Trophoblast cell (in vitro differentiated cells and primary cell): ENCODE measurements around the gene KIF5C.

ENCODE experiments used
- DNase-seq, 2 donors: peaks; one replicate each; pipeline ENCODE4 v3.0.0-alpha.2; 2016
- H2AFZ ChIP-seq: 2 replicates; pipeline ENCODE4 v1.6.1; 2013; ENCODE audit warnings: low read length, moderate library complexity, mild to moderate bottlenecking; ENCODE audit not compliant: insufficient read depth, poor library complexity
- H2AK5ac ChIP-seq: 2 replicates; pipeline ENCODE4 v1.6.1; 2013; ENCODE audit warnings: mild to moderate bottlenecking, low read length
- H2BK120ac ChIP-seq: 2 replicates; pipeline ENCODE4 v1.6.1; 2013; ENCODE audit warnings: low read length, mild to moderate bottlenecking, moderate library complexity; ENCODE audit not compliant: insufficient read depth, poor library complexity
- H2BK12ac ChIP-seq: 2 replicates; pipeline ENCODE4 v1.6.1; 2013; ENCODE audit warnings: mild to moderate bottlenecking, low read length, moderate library complexity
- H2BK5ac ChIP-seq: 2 replicates; pipeline ENCODE4 v1.6.1; 2013; ENCODE audit warnings: low read length, low read depth, moderate library complexity, mild to moderate bottlenecking; ENCODE audit not compliant: poor library complexity
- H3K14ac ChIP-seq: 2 replicates; pipeline ENCODE4 v1.6.1; 2013; ENCODE audit warnings: mild to moderate bottlenecking, low read length
- H3K18ac ChIP-seq: 2 replicates; pipeline ENCODE4 v1.6.1; 2013; ENCODE audit warnings: mild to moderate bottlenecking, low read length
- H3K23ac ChIP-seq: 2 replicates; pipeline ENCODE4 v1.6.1; 2013; ENCODE audit warnings: low read length
- H3K27ac ChIP-seq: 2 replicates; pipeline ENCODE4 v1.5.1; 2013; ENCODE audit warnings: low read depth, mild to moderate bottlenecking, inconsistent platforms, low read length, moderate library complexity
- H3K27me3 ChIP-seq: 2 replicates; pipeline ENCODE4 v1.6.1; 2013; ENCODE audit warnings: inconsistent platforms, mild to moderate bottlenecking, low read length, moderate library complexity; ENCODE audit not compliant: insufficient read depth
- H3K36me3 ChIP-seq, 2 experiments: 1 replicate in 1 of 2; 2 replicates in 1 of 2; pipeline ENCODE4 v1.6.1; 2013; ENCODE audit warnings: low read length in 2 of 2, mild to moderate bottlenecking in 2 of 2, moderate library complexity in 1 of 2; ENCODE audit not compliant: insufficient read depth in 2 of 2, control insufficient read depth in 1 of 2
- H3K4ac ChIP-seq: 2 replicates; pipeline ENCODE4 v1.6.1; 2013; ENCODE audit warnings: low read depth, mild to moderate bottlenecking, low read length, moderate library complexity
- H3K4me1 ChIP-seq, 2 experiments: 1 replicate in 1 of 2; 2 replicates in 1 of 2; pipeline ENCODE4 v1.6.1; 2013; ENCODE audit warnings: low read length in 2 of 2, mild to moderate bottlenecking in 2 of 2, moderate library complexity in 1 of 2; ENCODE audit not compliant: insufficient read depth in 2 of 2, control insufficient read depth in 1 of 2
- H3K4me2 ChIP-seq: 2 replicates; pipeline ENCODE4 v1.6.1; 2013; ENCODE audit warnings: inconsistent platforms, mild to moderate bottlenecking, low read length, moderate library complexity
- H3K4me3 ChIP-seq: 2 replicates; pipeline ENCODE4 v1.5.1; 2013; ENCODE audit warnings: mild to moderate bottlenecking, low read depth, low read length, inconsistent platforms
- H3K79me1 ChIP-seq: one replicate; pipeline ENCODE4 v1.6.1; 2013; ENCODE audit warnings: low read length
- H3K79me2 ChIP-seq: 2 replicates; pipeline ENCODE4 v1.6.1; 2013; ENCODE audit warnings: low read length, mild to moderate bottlenecking; ENCODE audit not compliant: control insufficient read depth, insufficient read depth, poor library complexity
- H3K9ac ChIP-seq: 2 replicates; pipeline ENCODE4 v1.6.1; 2013; ENCODE audit warnings: mild to moderate bottlenecking, low read length
- H3K9me3 ChIP-seq: 2 replicates; pipeline ENCODE4 v1.6.1; 2013; ENCODE audit warnings: low read depth, mild to moderate bottlenecking, control low read depth, inconsistent platforms, low read length; ENCODE audit not compliant: insufficient read depth
- H4K12ac ChIP-seq: 2 replicates; pipeline ENCODE4 v1.6.1; 2013; ENCODE audit warnings: low read depth, mild to moderate bottlenecking, low read length, moderate library complexity
- H4K8ac ChIP-seq: 2 replicates; pipeline ENCODE4 v1.6.1; 2013; ENCODE audit warnings: low read depth, mild to moderate bottlenecking, low read length, moderate library complexity
- H4K91ac ChIP-seq: one replicate; pipeline ENCODE4 v1.6.1; 2013; ENCODE audit warnings: low read depth, mild to moderate bottlenecking, low read length, moderate library complexity
- WGBS: extraction: QIAGEN DNeasy Blood & Tissue Kit; methylation state at CpG from one replicate; pipeline ENCODE4 v1.1.7; 2013; ENCODE audit warnings: missing lambda C conversion rate; ENCODE audit not compliant: insufficient read length, insufficient coverage; ENCODE audit errors: extremely low coverage; 5-methylcytosine and 5-hydroxymethylcytosine counted together

Gene KIF5C

GRCh38 chr2:149055751-149056150 lies 180.7 kb downstream of the KIF5C start:
- H3K36me3 ChIP-seq, result peaks cover 0 to 1% of the 10 kb centered on the region in 2 experiments
- H3K4me2 ChIP-seq, result no peak overlapping the region
- no CpG with 5 or more reads among the region's 1 CpG for WGBS
- H3K27ac ChIP-seq, result no peak overlapping the region
- no peak overlapping the region for H3K4ac ChIP-seq
- no peak overlapping the region for H2AFZ ChIP-seq
- no peak overlapping the region for H2BK5ac ChIP-seq
- H3K4me1 ChIP-seq, result peaks cover 13 to 22% of the 10 kb centered on the region in 2 experiments
- H3K23ac ChIP-seq, result no peak overlapping the region
- H3K79me2 ChIP-seq, result peaks cover 2% of the 10 kb centered on the region
- no peak overlapping the region for H4K8ac ChIP-seq
- no peak for DNase-seq
- no peak overlapping the region for H4K91ac ChIP-seq
- no peak overlapping the region for H2BK12ac ChIP-seq
- H3K4me3 ChIP-seq, result no peak overlapping the region
- no peaks in the 10 kb centered on the region for H3K27me3 ChIP-seq
- H4K12ac ChIP-seq, result no peak overlapping the region
- no peak overlapping the region for H2AK5ac ChIP-seq
- no peak overlapping the region for H3K14ac ChIP-seq
- H3K79me1 ChIP-seq, result peaks cover 4% of the 10 kb centered on the region
- no peak overlapping the region for H3K18ac ChIP-seq
- H3K9ac ChIP-seq, result no peak overlapping the region
- H2BK120ac ChIP-seq, result no peak overlapping the region
- no peaks in the 10 kb centered on the region for H3K9me3 ChIP-seq

- Histone ChIP-seq H4K8ac (no peak overlapping the region), H2BK120ac (no peak overlapping the region), H2BK5ac (no peak overlapping the region), H3K27ac (no peak overlapping the region), H3K4ac (no peak overlapping the region), H3K4me3 (no peak overlapping the region), H4K91ac (no peak overlapping the region), H3K4me2 (no peak overlapping the region), H3K18ac (no peak overlapping the region), H3K9me3 (no peaks in the 10 kb centered on the region), H2BK12ac (no peak overlapping the region), H3K36me3 (peaks cover 0 to 1% of the 10 kb centered on the region in 2 experiments), H2AFZ (no peak overlapping the region), H4K12ac (no peak overlapping the region), H3K79me2 (peaks cover 2% of the 10 kb centered on the region), H2AK5ac (no peak overlapping the region), H3K9ac (no peak overlapping the region), H3K14ac (no peak overlapping the region), H3K27me3 (no peaks in the 10 kb centered on the region), H3K4me1 (peaks cover 13 to 29% of the 10 kb centered on the region in 2 experiments), H3K79me1 (peaks cover 4% of the 10 kb centered on the region), H3K23ac (peak overlapping the region; percentile 30)
- DNase-seq, result no peak
- WGBS, result no CpG with 5 or more reads among the region's 6 CpGs
These were observed 181.7 kb downstream of the KIF5C start for GRCh38 chr2:149056541-149057255.

GRCh38 chr2:149057401-149057800 lies 182.4 kb downstream of the KIF5C start:
- Histone ChIP-seq H3K9me3 (no peaks in the 10 kb centered on the region), H2AFZ (no peak overlapping the region), H2AK5ac (no peak overlapping the region), H3K4ac (no peak overlapping the region), H3K9ac (no peak overlapping the region), H3K23ac (no peak overlapping the region), H3K4me3 (no peak overlapping the region), H4K8ac (no peak overlapping the region), H3K4me2 (no peak overlapping the region), H3K27me3 (no peaks in the 10 kb centered on the region), H3K79me2 (peaks cover 2% of the 10 kb centered on the region), H3K14ac (no peak overlapping the region), H2BK120ac (no peak overlapping the region), H2BK5ac (no peak overlapping the region), H4K91ac (no peak overlapping the region), H3K4me1 (peaks cover 13 to 27% of the 10 kb centered on the region in 2 experiments), H3K18ac (no peak overlapping the region), H3K27ac (no peak overlapping the region), H3K79me1 (peaks cover 4% of the 10 kb centered on the region), H4K12ac (no peak overlapping the region), H3K36me3 (peaks cover 0 to 1% of the 10 kb centered on the region in 2 experiments), H2BK12ac (no peak overlapping the region)
- no CpG with 5 or more reads among the region's 5 CpGs for WGBS
- DNase-seq, result no peak

- Histone ChIP-seq H3K4me1 (peaks cover 11 to 26% of the 10 kb centered on the region in 2 experiments), H2AK5ac (no peak overlapping the region), H4K91ac (no peak overlapping the region), H3K18ac (no peak overlapping the region), H3K79me2 (peaks cover 2% of the 10 kb centered on the region), H3K79me1 (peaks cover 3% of the 10 kb centered on the region), H3K23ac (no peak overlapping the region), H2BK5ac (no peak overlapping the region), H3K36me3 (peaks cover 0 to 1% of the 10 kb centered on the region in 2 experiments), H3K4me3 (no peak overlapping the region), H3K4me2 (no peak overlapping the region), H2BK120ac (no peak overlapping the region), H3K9ac (no peak overlapping the region), H3K9me3 (no peaks in the 10 kb centered on the region), H3K14ac (no peak overlapping the region), H3K27me3 (no peaks in the 10 kb centered on the region), H2AFZ (no peak overlapping the region), H3K27ac (no peak overlapping the region), H2BK12ac (no peak overlapping the region), H3K4ac (no peak overlapping the region), H4K8ac (no peak overlapping the region), H4K12ac (no peak overlapping the region)
- DNase-seq, result peak; percentile 26 to 50
- no CpG with 5 or more reads among the region's 5 CpGs for WGBS
These were observed 183.9 kb downstream of the KIF5C start for GRCh38 chr2:149058936-149059335.
